CD4-positive, alpha-beta T cell (primary cell): ENCODE results near the gene CMIP. TPM values are rescaled to one million over a fixed set of nuclear protein-coding genes. Genes with fewer than 3 reads are reported as not detected.
"Not testable (repeated sequence)": the region's sequence is repeated elsewhere in the genome, so short reads cannot be mapped to it uniquely, and the experiment has no call there.

Experiments
- ATAC-seq: fragments of 200-7000 bp; cut with Tn5 transposase; one replicate; pipeline ENCODE4 v1.10.0; 2022; ENCODE audit warnings: mild to moderate bottlenecking; ENCODE audit not compliant: poor library complexity
- CTCF ChIA-PET: fragments of 350-600 bp; sonication (Branson Sonifier 250); formaldehyde crosslinking; loops from one replicate; lab custom pipeline; 2021; ENCODE audit warnings: antibody characterized with exemption, inconsistent platforms; lab: Charles Lee
- POLR2A ChIA-PET: fragments of 350-600 bp; sonication (Branson Sonifier 250); formaldehyde crosslinking; loops from one replicate; lab custom pipeline; 2021; ENCODE audit warnings: antibody characterized with exemption, inconsistent platforms; lab: Charles Lee
- DNase-seq, 14 experiments: peaks; one replicate each; pipeline ENCODE4 v3.0.0-alpha.2; 2013 to 2020; ENCODE audit warnings: mixed read lengths in 2 of 14
- H3K27ac ChIP-seq, 2 donors: one replicate each; pipeline versions ENCODE4 v1.5.1 to v1.7.0; 2013; ENCODE audit warnings: low read length in 2 of 2, low read depth in 1 of 2, mild to moderate bottlenecking in 1 of 2
- H3K27me3 ChIP-seq, 2 experiments: 1 replicate in 1 of 2; 2 replicates in 1 of 2; pipeline versions ENCODE4 v1.6.1 to v1.7.0; 2013; ENCODE audit warnings: low read length in 2 of 2, control low read depth in 1 of 2, mild to moderate bottlenecking in 1 of 2, moderate library complexity in 1 of 2; ENCODE audit not compliant: insufficient read depth in 2 of 2, control insufficient read depth in 1 of 2
- H3K36me3 ChIP-seq: one replicate; pipeline ENCODE4 v1.6.1; 2013; ENCODE audit warnings: low read length, control low read depth; ENCODE audit not compliant: insufficient read depth
- H3K4me1 ChIP-seq: one replicate; pipeline ENCODE4 v1.6.1; 2013; ENCODE audit warnings: low read length, control low read depth; ENCODE audit not compliant: insufficient read depth
- H3K4me3 ChIP-seq: one replicate; pipeline ENCODE4 v1.5.1; 2013; ENCODE audit warnings: mild to moderate bottlenecking, low read length, moderate library complexity
- H3K9me3 ChIP-seq, 2 experiments: 1 replicate in 1 of 2; 2 replicates in 1 of 2; pipeline versions ENCODE4 v1.6.1 to v1.7.0; 2013; ENCODE audit warnings: low read length in 2 of 2, mild to moderate bottlenecking in 2 of 2, control low read depth in 1 of 2, moderate library complexity in 1 of 2; ENCODE audit not compliant: control insufficient read depth in 1 of 2, insufficient read depth in 1 of 2
- H3K27ac Mint-ChIP-seq: one replicate; pipeline ENCODE4 v1.8.0; 2020; ENCODE audit warnings: mixed read lengths
- H3K27me3 Mint-ChIP-seq: one replicate; pipeline ENCODE4 v1.8.0; 2021; ENCODE audit warnings: mixed read lengths
- H3K36me3 Mint-ChIP-seq: one replicate; pipeline ENCODE4 v1.8.0; 2021; ENCODE audit warnings: low read depth, mixed read lengths
- H3K4me1 Mint-ChIP-seq: one replicate; pipeline ENCODE4 v1.8.0; 2021; ENCODE audit warnings: low read depth, mixed read lengths
- H3K4me3 Mint-ChIP-seq: one replicate; pipeline ENCODE4 v1.8.0; 2020; ENCODE audit warnings: mild to moderate bottlenecking, mixed read lengths
- H3K9me3 Mint-ChIP-seq: one replicate; pipeline ENCODE4 v1.8.0; 2020; ENCODE audit warnings: mixed read lengths
- intact Hi-C, 2 experiments: fragments of 100-400 bp; cut with DNase I in 1 of 2; cut with micrococcal nuclease in 1 of 2; formaldehyde crosslinking; loops; one replicate each; pipeline versions ENCODE4 v1.15.1 to v1.9.0; 2023 to 2025; cut with DNase I, micrococcal nuclease
- total RNA-seq, 174 experiments: library from RNA in 2 of 174; stranded (reverse) in 2 of 174; gene quantifications; one replicate each; pipeline ENCODE4 v1.2.3 and lab custom pipeline; 2021 to 2026
- TF ChIP-seq, protein P1 (sequence below): fragments of 200-600 bp; IDR thresholded peaks from one replicate; pipeline ENCODE4 v1.8.0; 2022; ENCODE audit warnings: antibody characterized with exemption, mild to moderate bottlenecking

Gene CMIP
- total RNA-seq, 2 experiments from 2014 or later, result 33.5 to 35.3 TPM

DNA sequence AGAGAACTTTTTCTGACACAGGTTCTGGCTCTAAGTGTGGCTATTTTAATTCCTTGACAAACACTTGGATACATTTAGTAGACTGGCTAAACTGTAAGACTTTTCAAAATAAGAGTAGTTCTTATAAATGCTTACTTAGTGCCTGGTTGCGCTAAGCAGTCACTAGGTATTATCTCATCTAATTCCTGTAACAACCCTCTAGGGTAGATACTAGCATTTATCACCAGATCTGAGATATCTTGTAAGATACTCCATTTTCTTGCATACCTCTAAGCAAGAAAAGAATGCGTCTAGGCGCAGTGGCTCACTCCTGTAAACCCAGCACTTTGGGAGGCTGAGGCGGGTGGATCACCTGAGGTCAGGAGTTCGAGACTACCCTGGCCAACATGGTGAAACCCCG, 131.2 kb downstream of the CMIP start:
- no peak for DNase-seq
- Mint-ChIP-seq H3K4me1 (peaks cover 10% of the 10 kb centered on the region), H3K4me3 (no peak overlapping the region), H3K36me3 (peaks cover 2% of the 10 kb centered on the region), H3K27me3 (no peaks in the 10 kb centered on the region), H3K27ac (no peak overlapping the region), H3K9me3 (no peaks in the 10 kb centered on the region)
- CTCF ChIA-PET, result no interaction called here
- ATAC-seq, result no peak
- Histone ChIP-seq H3K27ac (no peak overlapping the region), H3K27me3 (no peaks in the 10 kb centered on the region), H3K9me3 (no peaks in the 10 kb centered on the region), H3K4me1 (no peaks in the 10 kb centered on the region), H3K4me3 (no peak overlapping the region), H3K36me3 (peaks cover 2% of the 10 kb centered on the region)
- TF ChIP-seq, protein P1, sequence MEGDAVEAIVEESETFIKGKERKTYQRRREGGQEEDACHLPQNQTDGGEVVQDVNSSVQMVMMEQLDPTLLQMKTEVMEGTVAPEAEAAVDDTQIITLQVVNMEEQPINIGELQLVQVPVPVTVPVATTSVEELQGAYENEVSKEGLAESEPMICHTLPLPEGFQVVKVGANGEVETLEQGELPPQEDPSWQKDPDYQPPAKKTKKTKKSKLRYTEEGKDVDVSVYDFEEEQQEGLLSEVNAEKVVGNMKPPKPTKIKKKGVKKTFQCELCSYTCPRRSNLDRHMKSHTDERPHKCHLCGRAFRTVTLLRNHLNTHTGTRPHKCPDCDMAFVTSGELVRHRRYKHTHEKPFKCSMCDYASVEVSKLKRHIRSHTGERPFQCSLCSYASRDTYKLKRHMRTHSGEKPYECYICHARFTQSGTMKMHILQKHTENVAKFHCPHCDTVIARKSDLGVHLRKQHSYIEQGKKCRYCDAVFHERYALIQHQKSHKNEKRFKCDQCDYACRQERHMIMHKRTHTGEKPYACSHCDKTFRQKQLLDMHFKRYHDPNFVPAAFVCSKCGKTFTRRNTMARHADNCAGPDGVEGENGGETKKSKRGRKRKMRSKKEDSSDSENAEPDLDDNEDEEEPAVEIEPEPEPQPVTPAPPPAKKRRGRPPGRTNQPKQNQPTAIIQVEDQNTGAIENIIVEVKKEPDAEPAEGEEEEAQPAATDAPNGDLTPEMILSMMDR, result no peak
- POLR2A ChIA-PET, result no interaction called here
- intact Hi-C loops, result no loop called here

DNA sequence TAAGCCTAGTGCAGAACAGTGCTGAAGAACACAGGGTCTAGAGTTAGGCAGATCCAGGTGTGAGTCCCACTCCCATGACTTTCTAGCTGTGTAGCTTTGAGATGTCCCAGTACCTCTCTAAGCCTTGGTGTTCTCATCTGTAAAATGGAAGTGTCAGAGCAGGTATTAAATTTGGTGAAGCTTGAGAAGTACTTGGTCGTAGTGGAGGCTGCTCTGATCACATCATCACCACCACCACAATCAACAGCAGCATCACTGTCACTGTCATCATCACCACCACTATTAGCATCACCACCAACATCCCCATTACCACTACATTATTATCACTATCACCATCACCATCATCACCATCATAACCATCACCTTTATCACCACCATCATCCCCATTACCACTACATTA, 132.1 kb downstream of the CMIP start:
- Mint-ChIP-seq H3K27ac (no peak overlapping the region), H3K27me3 (no peaks in the 10 kb centered on the region), H3K4me1 (peaks cover 12% of the 10 kb centered on the region), H3K36me3 (peaks cover 4% of the 10 kb centered on the region), H3K4me3 (no peak overlapping the region), H3K9me3 (no peaks in the 10 kb centered on the region)
- H3K9me3 ChIP-seq, result no peaks in the 10 kb centered on the region
- intact Hi-C loops, result no loop called here
- CTCF ChIA-PET, result no interaction called here
- H3K36me3 ChIP-seq, result peaks cover 2% of the 10 kb centered on the region
- no peak overlapping the region for H3K4me3 ChIP-seq
- DNase-seq (no peak), ATAC-seq (no peak)
- H3K4me1 ChIP-seq, result no peaks in the 10 kb centered on the region
- no peaks in the 10 kb centered on the region for H3K27me3 ChIP-seq
- TF ChIP-seq, protein P1, result no peak
- POLR2A ChIA-PET, result no interaction called here
- H3K27ac ChIP-seq, result no peak overlapping the region

DNA sequence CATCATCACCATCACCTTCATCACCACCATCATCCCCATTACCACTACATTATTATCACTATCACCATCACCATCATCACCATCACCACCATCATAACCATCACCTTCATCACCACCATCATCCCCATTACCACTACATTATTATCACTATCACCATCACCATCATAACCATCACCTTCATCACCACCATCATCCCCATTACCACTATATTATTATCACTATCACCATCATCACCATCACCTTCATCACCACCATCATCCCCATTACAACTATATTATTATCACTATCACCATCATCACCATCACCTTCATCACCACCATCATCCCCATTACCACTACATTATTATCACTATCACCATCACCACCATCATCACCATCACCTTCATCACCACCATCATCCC, 132.7 kb downstream of the CMIP start:
- intact Hi-C loops, ATAC-seq, DNase-seq, H3K27ac Mint-ChIP-seq, H3K9me3 Mint-ChIP-seq, H3K27ac ChIP-seq, H3K27me3 Mint-ChIP-seq, POLR2A ChIA-PET, H3K36me3 Mint-ChIP-seq, H3K4me1 ChIP-seq, CTCF ChIA-PET, H3K4me3 ChIP-seq, H3K36me3 ChIP-seq, H3K9me3 ChIP-seq, H3K27me3 ChIP-seq, H3K4me3 Mint-ChIP-seq: not testable (repeated sequence)
- H3K4me1 Mint-ChIP-seq, result peaks cover 12% of the 10 kb centered on the region

DNA sequence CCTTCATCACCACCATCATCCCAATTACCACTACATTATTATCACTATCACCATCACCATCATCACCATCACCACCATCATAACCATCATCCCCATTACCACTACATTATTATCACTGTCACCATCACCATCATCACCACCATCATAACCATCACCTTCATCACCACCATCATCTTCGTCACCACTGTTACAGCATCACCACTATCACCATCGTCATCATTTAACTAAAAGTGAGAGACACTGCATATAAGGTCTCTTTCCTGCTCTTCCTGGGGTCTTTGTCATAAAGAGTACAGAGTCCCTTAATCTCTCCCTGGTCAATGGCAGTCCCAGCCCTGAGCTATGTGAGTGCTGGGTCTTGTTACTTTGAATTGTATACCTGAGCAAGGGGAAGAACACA, 133.5 kb downstream of the CMIP start:
- ATAC-seq, result no peak
- POLR2A ChIA-PET, result no interaction called here
- Histone ChIP-seq H3K36me3 (no peaks in the 10 kb centered on the region), H3K4me1 (no peaks in the 10 kb centered on the region), H3K27ac (no peak overlapping the region), H3K27me3 (no peaks in the 10 kb centered on the region), H3K9me3 (no peaks in the 10 kb centered on the region), H3K4me3 (no peak overlapping the region)
- TF ChIP-seq, protein P1, result no peak
- no peaks in the 10 kb centered on the region for H3K9me3 Mint-ChIP-seq
- intact Hi-C loops, result no loop called here
- H3K4me1 Mint-ChIP-seq, result peaks cover 12% of the 10 kb centered on the region
- H3K4me3 Mint-ChIP-seq, result no peak overlapping the region
- H3K27me3 Mint-ChIP-seq, result no peaks in the 10 kb centered on the region
- no peak for DNase-seq
- H3K36me3 Mint-ChIP-seq, result peaks cover 9% of the 10 kb centered on the region
- CTCF ChIA-PET, result no interaction called here
- no peak overlapping the region for H3K27ac Mint-ChIP-seq
